Activated T-helper 17 cell treated with anti-CD3 and anti-CD28 coated beads, Interleukin-2, amount 50 U/mL, for 72 hours (primary cell): ENCODE results near the gene S100A6. TPM values are rescaled to one million over a fixed set of nuclear protein-coding genes. Genes with fewer than 3 reads are reported as not detected.

ENCODE experiments used
- ATAC-seq: fragments of 150-1000 bp; cut with Tn5 transposase; replicated peaks from 2 replicates; pipeline ENCODE4 v1.10.0; 2021; ENCODE audit warnings: mild to moderate bottlenecking, moderate library complexity
- H3K27ac Mint-ChIP-seq: one replicate; pipeline ENCODE4 v1.8.0; 2022; ENCODE audit warnings: mixed read lengths
- H3K27me3 Mint-ChIP-seq: one replicate; pipeline ENCODE4 v1.8.0; 2022; ENCODE audit warnings: mixed read lengths
- H3K36me3 Mint-ChIP-seq: one replicate; pipeline ENCODE4 v1.8.0; 2022; ENCODE audit warnings: low read depth, mild to moderate bottlenecking, mixed read lengths
- H3K4me1 Mint-ChIP-seq: one replicate; pipeline ENCODE4 v1.8.0; 2022; ENCODE audit warnings: mixed read lengths
- H3K4me3 Mint-ChIP-seq: one replicate; pipeline ENCODE4 v1.8.0; 2022; ENCODE audit warnings: mild to moderate bottlenecking, mixed read lengths
- H3K9me3 Mint-ChIP-seq: one replicate; pipeline ENCODE4 v1.8.0; 2022; ENCODE audit warnings: mixed read lengths
- total RNA-seq, 2 donors: library from RNA; stranded (reverse); gene quantifications; one replicate each; pipeline ENCODE4 v1.2.3, GENCODE V29; 2022

Gene S100A6
- total RNA-seq, 2 donors from 2014 or later: 530 to 753 TPM

GRCh38 chr1:153515504-153516394 lies 20.0 kb downstream of the S100A6 start:
- Mint-ChIP-seq H3K9me3 (no peaks in the 10 kb centered on the region), H3K4me1 (no peaks in the 10 kb centered on the region), H3K27ac (peak overlapping the region; percentile 72), H3K36me3 (no peaks in the 10 kb centered on the region), H3K27me3 (no peaks in the 10 kb centered on the region), H3K4me3 (no peak overlapping the region)
- no peak for ATAC-seq

GRCh38 chr1:153513666-153514065 lies 22.1 kb downstream of the S100A6 start:
- no peaks in the 10 kb centered on the region for H3K4me1 Mint-ChIP-seq

GRCh38 chr1:153513023-153513422 lies 22.8 kb downstream of the S100A6 start:
- no peak for ATAC-seq
- Mint-ChIP-seq H3K4me3 (no peak overlapping the region), H3K27ac (no peak overlapping the region), H3K27me3 (no peaks in the 10 kb centered on the region), H3K36me3 (no peaks in the 10 kb centered on the region), H3K9me3 (no peaks in the 10 kb centered on the region), H3K4me1 (no peaks in the 10 kb centered on the region)

More at GRCh38 chr1:153513666-153514065, 22.1 kb downstream of the S100A6 start:
- H3K4me3 Mint-ChIP-seq: no peak overlapping the region
- H3K9me3 Mint-ChIP-seq: no peaks in the 10 kb centered on the region
- ATAC-seq: no peak
- H3K27ac Mint-ChIP-seq: no peak overlapping the region
- no peaks in the 10 kb centered on the region for H3K27me3 Mint-ChIP-seq
- H3K36me3 Mint-ChIP-seq: no peaks in the 10 kb centered on the region

DNA sequence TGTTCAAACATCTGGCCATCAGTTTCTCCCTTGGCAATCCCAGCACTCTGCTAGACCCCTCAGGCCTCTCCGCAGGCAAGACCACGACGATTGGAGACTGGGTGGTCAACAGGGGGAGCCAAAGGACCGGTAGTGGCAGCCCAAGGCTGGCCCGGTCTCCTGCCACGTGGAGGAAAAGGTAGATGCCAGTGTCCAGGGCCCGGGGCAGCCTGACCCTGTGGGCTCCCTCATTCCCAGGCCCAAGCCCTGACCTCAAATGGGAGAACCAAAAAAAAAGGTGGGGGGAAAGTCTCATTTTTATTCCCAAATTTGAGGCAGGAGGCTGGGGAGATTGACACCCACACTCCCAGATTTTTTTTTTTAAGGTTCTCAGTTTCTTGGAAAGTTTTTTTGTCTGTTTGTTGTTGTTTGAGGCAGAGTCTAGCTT lies 24.8 kb downstream of the S100A6 start:
- Mint-ChIP-seq H3K36me3 (no peaks in the 10 kb centered on the region), H3K27ac (peak overlapping the region; percentile 84), H3K4me3 (peak overlapping the region; percentile 25), H3K27me3 (no peaks in the 10 kb centered on the region), H3K4me1 (no peaks in the 10 kb centered on the region), H3K9me3 (no peaks in the 10 kb centered on the region)
- ATAC-seq: peak; percentile 95

GRCh38 chr1:153509729-153510354 lies 25.9 kb downstream of the S100A6 start:
- H3K27ac Mint-ChIP-seq: peak overlapping the region; percentile 1
- ATAC-seq: peak; percentile 68
- no peaks in the 10 kb centered on the region for H3K27me3 Mint-ChIP-seq
- H3K4me3 Mint-ChIP-seq: no peak overlapping the region
- H3K4me1 Mint-ChIP-seq: no peaks in the 10 kb centered on the region
- no peaks in the 10 kb centered on the region for H3K9me3 Mint-ChIP-seq
- no peaks in the 10 kb centered on the region for H3K36me3 Mint-ChIP-seq

- peak overlapping the region; percentile 1 for H3K27ac Mint-ChIP-seq
- H3K4me3 Mint-ChIP-seq: no peak overlapping the region
- H3K9me3 Mint-ChIP-seq: no peaks in the 10 kb centered on the region
These were observed 26.8 kb downstream of the S100A6 start for GRCh38 chr1:153509036-153509435.

GRCh38 chr1:153507926-153508583 lies 27.7 kb downstream of the S100A6 start:
- Mint-ChIP-seq H3K9me3 (no peaks in the 10 kb centered on the region), H3K27ac (peak overlapping the region; percentile 38), H3K27me3 (no peaks in the 10 kb centered on the region), H3K4me1 (no peaks in the 10 kb centered on the region), H3K36me3 (no peaks in the 10 kb centered on the region), H3K4me3 (no peak overlapping the region)
- ATAC-seq: no peak

More at GRCh38 chr1:153509036-153509435, 26.8 kb downstream of the S100A6 start:
- H3K27me3 Mint-ChIP-seq: no peaks in the 10 kb centered on the region
- no peaks in the 10 kb centered on the region for H3K36me3 Mint-ChIP-seq
- H3K4me1 Mint-ChIP-seq: no peaks in the 10 kb centered on the region
- ATAC-seq: no peak

DNA sequence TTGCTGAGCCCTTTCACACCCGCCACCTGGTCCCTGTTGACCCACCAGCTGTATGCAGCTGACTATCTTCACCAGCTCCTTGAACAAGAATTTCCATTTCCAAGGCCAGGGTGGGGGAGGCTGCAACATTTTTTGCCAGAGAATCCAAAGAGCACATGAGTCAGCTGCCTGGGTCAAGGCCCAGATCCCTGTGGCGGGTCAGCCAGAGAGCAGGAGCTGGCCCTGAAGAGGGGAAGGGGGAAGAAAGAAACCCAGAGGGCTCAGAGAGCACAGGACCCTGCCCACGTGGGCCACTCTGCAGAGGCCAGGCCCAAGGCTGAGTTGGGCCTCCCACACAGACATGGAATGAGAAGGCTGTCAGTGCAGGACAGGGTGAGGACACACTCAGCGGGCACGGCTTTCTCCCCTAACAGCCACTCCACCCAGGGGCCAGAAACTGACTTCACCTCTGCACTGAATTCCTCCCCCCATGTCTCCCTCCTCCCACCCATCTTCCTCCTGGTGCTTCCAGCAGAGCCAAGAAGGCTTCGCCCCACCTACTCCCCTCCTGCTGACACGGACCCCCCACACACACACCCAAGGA lies 28.9 kb downstream of the S100A6 start:
- no peak overlapping the region for H3K27ac Mint-ChIP-seq
- no peaks in the 10 kb centered on the region for H3K4me1 Mint-ChIP-seq
- H3K27me3 Mint-ChIP-seq: no peaks in the 10 kb centered on the region
- no peaks in the 10 kb centered on the region for H3K9me3 Mint-ChIP-seq
- H3K36me3 Mint-ChIP-seq: no peaks in the 10 kb centered on the region
- H3K4me3 Mint-ChIP-seq: no peak overlapping the region
- no peak for ATAC-seq

GRCh38 chr1:153506386-153506785 lies 29.4 kb downstream of the S100A6 start:
- no peaks in the 10 kb centered on the region for H3K9me3 Mint-ChIP-seq
- no peak overlapping the region for H3K4me3 Mint-ChIP-seq
- no peaks in the 10 kb centered on the region for H3K27me3 Mint-ChIP-seq
- H3K4me1 Mint-ChIP-seq: no peaks in the 10 kb centered on the region
- H3K36me3 Mint-ChIP-seq: no peaks in the 10 kb centered on the region
- no peak for ATAC-seq
- H3K27ac Mint-ChIP-seq: no peak overlapping the region

GRCh38 chr1:153505576-153505975 lies 30.2 kb downstream of the S100A6 start:
- H3K4me3 Mint-ChIP-seq: no peak overlapping the region
- H3K27me3 Mint-ChIP-seq: no peaks in the 10 kb centered on the region
- no peaks in the 10 kb centered on the region for H3K9me3 Mint-ChIP-seq
- H3K4me1 Mint-ChIP-seq: no peaks in the 10 kb centered on the region
- H3K27ac Mint-ChIP-seq: no peak overlapping the region
- no peaks in the 10 kb centered on the region for H3K36me3 Mint-ChIP-seq
- ATAC-seq: no peak

GRCh38 chr1:153503766-153504165 lies 32.0 kb downstream of the S100A6 start:
- Mint-ChIP-seq H3K4me1 (no peaks in the 10 kb centered on the region), H3K36me3 (no peaks in the 10 kb centered on the region), H3K27ac (no peak overlapping the region), H3K27me3 (peaks cover 8% of the 10 kb centered on the region), H3K9me3 (no peaks in the 10 kb centered on the region), H3K4me3 (no peak overlapping the region)
- ATAC-seq: no peak

DNA sequence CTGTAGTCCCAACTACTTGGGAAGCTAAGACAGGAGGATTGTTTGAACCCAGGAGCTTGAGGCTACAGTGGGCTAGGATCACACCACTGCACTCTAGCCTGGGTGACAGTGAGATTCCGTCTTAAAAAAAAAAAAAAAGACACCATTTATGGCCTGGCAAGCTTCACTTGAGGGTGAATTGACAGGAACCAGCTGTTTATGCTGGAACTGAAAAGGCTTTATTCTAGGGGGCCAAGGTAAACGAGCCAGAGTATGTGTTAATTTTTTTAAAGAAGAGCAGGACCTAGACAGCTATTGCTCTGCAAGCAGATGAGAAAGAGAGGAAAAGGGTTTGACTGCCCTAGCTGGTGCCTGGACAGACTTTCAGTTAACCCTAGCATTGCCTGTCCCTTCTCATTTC lies 37.0 kb downstream of the S100A6 start:
- peaks cover 22% of the 10 kb centered on the region for H3K27me3 Mint-ChIP-seq
- ATAC-seq: no peak
- no peak overlapping the region for H3K27ac Mint-ChIP-seq
- no peaks in the 10 kb centered on the region for H3K9me3 Mint-ChIP-seq
- no peak overlapping the region for H3K4me3 Mint-ChIP-seq
- no peaks in the 10 kb centered on the region for H3K4me1 Mint-ChIP-seq
- H3K36me3 Mint-ChIP-seq: no peaks in the 10 kb centered on the region

GRCh38 chr1:153495536-153495935 lies 40.3 kb downstream of the S100A6 start:
- no peak for ATAC-seq

DNA sequence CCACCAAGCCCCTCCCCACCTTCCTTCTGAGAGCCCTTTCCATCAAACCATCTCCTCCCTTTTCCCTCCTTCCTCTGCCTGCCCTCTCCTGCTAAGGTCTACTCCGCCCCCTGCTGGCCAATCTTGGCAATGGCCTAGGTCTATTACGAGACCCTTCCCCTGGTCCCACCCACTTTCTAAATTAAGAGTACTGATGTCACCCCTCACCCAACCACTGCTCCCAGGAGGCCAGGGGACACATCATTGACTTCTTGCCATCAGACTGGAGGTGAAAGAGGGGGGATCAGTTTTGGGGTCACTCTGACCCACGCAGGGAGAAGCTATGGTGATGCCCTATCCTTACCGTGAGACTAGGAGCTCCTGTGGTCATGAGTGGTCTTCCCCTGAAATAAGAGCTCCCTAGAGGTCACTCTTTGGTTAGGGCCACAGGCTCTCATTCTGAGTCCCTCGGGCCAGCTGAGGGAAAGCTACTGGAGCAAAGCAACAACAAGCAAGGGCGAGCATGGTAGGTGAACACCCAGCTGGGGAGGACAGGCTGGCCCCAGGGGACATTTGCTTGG lies 40.7 kb downstream of the S100A6 start:
- Mint-ChIP-seq H3K27ac (no peak overlapping the region), H3K36me3 (no peaks in the 10 kb centered on the region), H3K27me3 (peaks cover 22% of the 10 kb centered on the region), H3K9me3 (no peaks in the 10 kb centered on the region), H3K4me3 (no peak overlapping the region), H3K4me1 (no peaks in the 10 kb centered on the region)
- ATAC-seq: peak; percentile 73

More at GRCh38 chr1:153495536-153495935, 40.3 kb downstream of the S100A6 start:
- Mint-ChIP-seq H3K27ac (no peak overlapping the region), H3K4me1 (no peaks in the 10 kb centered on the region), H3K36me3 (no peaks in the 10 kb centered on the region), H3K27me3 (peaks cover 22% of the 10 kb centered on the region), H3K4me3 (no peak overlapping the region), H3K9me3 (no peaks in the 10 kb centered on the region)
